ENCODE measurements around the gene ATPAF2. TPM values are rescaled to one million over a fixed set of nuclear protein-coding genes. Genes with fewer than 3 reads are reported as not detected.

ATPAF2 gene
- polyA plus RNA-seq, 2 of the 4 experiments (the other 2 are of a cell fraction), result 20.0 to 21.4 TPM

DNA sequence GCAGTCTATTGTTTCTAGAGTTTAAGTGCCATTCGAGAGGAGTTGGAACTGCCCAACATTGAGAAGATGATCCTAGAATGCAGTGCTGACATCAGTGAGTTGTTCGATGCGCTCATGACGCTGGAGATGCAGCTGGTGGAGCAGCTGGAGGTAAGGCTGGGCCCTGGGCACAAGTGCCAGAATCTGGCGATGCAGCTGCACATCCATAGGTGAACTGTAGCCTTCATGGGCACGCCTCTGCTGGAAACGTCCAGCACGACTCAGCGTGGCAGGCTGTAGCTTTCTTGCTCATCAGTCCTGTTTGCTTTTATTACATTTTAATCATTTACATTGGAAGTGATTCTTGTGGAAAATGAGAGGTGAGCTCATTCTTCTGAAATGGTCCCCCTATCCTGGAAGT, 34.6 kb downstream of the ATPAF2 start:
- 60% methylated on average over 9 of the region's 9 CpGs for WGBS (ENCODE audit: missing lambda C conversion rate)
- FAIRE-seq (no peak), DNase-seq (ENCODE audit: low read depth in 1 of 2, low spot score in 1 of 2) (no peak), ATAC-seq (peak in 1 of 2 experiments; percentile 11; a peak in 1 of 6 replicates)
- H3K27ac ChIP-seq, result no peak overlapping the region
- POLR2A ChIA-PET, result no interaction called here
- CTCF ChIA-PET, result interaction anchor here (0.7 to 4.7 kb wide), 11 partner anchors 9 to 143 kb away, joined by 3 to 24 read pairs (median 6); no protein-coding TSS in a partner anchor
- no peak overlapping the region for H3K4me3 ChIP-seq
- H3K4me1 ChIP-seq, result no peaks in the 10 kb centered on the region
- no peak for TF ChIP-seq FOSL2 (IDR thresholded peaks at IDR 0.05)
- TF ChIP-seq FOSL2 (CRISPR knock-in tag; IDR thresholded peaks at IDR 0.05), result no peak
- no peak for TF ChIP-seq NPAS2 (CRISPR knock-in tag; IDR thresholded peaks at IDR 0.05; ENCODE audit: borderline replicate concordance)
- TF ChIP-seq GATA3 (IDR thresholded peaks at IDR 0.05; ENCODE audit: borderline replicate concordance), result no peak
- no peak for TF ChIP-seq SREBF2 (IDR thresholded peaks at IDR 0.05)
- TF ChIP-seq ZFP36 (IDR thresholded peaks at IDR 0.05; ENCODE audit: borderline replicate concordance, partially characterized antibody), result no peak
- TF ChIP-seq, protein P1, sequence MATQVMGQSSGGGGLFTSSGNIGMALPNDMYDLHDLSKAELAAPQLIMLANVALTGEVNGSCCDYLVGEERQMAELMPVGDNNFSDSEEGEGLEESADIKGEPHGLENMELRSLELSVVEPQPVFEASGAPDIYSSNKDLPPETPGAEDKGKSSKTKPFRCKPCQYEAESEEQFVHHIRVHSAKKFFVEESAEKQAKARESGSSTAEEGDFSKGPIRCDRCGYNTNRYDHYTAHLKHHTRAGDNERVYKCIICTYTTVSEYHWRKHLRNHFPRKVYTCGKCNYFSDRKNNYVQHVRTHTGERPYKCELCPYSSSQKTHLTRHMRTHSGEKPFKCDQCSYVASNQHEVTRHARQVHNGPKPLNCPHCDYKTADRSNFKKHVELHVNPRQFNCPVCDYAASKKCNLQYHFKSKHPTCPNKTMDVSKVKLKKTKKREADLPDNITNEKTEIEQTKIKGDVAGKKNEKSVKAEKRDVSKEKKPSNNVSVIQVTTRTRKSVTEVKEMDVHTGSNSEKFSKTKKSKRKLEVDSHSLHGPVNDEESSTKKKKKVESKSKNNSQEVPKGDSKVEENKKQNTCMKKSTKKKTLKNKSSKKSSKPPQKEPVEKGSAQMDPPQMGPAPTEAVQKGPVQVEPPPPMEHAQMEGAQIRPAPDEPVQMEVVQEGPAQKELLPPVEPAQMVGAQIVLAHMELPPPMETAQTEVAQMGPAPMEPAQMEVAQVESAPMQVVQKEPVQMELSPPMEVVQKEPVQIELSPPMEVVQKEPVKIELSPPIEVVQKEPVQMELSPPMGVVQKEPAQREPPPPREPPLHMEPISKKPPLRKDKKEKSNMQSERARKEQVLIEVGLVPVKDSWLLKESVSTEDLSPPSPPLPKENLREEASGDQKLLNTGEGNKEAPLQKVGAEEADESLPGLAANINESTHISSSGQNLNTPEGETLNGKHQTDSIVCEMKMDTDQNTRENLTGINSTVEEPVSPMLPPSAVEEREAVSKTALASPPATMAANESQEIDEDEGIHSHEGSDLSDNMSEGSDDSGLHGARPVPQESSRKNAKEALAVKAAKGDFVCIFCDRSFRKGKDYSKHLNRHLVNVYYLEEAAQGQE (IDR thresholded peaks at IDR 0.05), result no peak
- TF ChIP-seq BHLHE40 (IDR thresholded peaks at IDR 0.05; ENCODE audit: low read depth, low read length), result no peak
- TF ChIP-seq EHMT2 (IDR thresholded peaks at IDR 0.05; ENCODE audit: low read depth), result no peak
- TF ChIP-seq, protein P2, sequence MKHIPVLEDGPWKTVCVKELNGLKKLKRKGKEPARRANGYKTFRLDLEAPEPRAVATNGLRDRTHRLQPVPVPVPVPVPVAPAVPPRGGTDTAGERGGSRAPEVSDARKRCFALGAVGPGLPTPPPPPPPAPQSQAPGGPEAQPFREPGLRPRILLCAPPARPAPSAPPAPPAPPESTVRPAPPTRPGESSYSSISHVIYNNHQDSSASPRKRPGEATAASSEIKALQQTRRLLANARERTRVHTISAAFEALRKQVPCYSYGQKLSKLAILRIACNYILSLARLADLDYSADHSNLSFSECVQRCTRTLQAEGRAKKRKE (CRISPR knock-in tag; IDR thresholded peaks at IDR 0.05; ENCODE audit: low read depth), result no peak
- no peak for TF ChIP-seq TP53 (CRISPR knock-in tag; IDR thresholded peaks at IDR 0.05)
- no peak for TF ChIP-seq HOXB13 (CRISPR knock-in tag; IDR thresholded peaks at IDR 0.05; ENCODE audit: low read depth)
- no peaks in the 10 kb centered on the region for H3K9me3 ChIP-seq
- no peak overlapping the region for H3K4me2 ChIP-seq

DNA sequence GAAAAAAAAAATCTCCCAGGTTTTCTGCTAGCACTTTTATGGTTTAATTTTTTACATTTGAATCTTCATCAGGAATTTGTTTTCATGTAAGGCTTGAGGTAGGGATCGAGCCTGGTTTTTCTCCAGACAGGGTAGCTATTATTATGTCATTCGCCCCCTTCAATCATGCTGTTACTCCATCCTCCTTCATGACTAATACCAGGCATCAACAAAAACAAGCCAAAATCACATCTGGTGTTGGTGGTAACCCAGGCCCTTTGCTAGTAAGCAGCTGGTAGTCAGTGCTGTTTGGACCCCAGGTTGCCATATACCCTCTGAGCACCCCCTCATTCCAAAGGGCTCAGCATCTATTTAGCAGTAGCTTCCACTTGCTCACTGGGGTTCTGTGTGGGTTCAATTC, 36.8 kb downstream of the ATPAF2 start:
- Histone ChIP-seq H3K9me3 (no peaks in the 10 kb centered on the region), H3K4me1 (no peaks in the 10 kb centered on the region), H3K4me3 (no peak overlapping the region), H3K4me2 (no peak overlapping the region), H3K27ac (no peak overlapping the region)
- WGBS (ENCODE audit: missing lambda C conversion rate), result 81% methylated on average over 2 of the region's 2 CpGs
- ATAC-seq (no peak), DNase-seq (ENCODE audit: low read depth in 1 of 2, low spot score in 1 of 2) (no peak), FAIRE-seq (no peak)
- ChIA-PET CTCF (interaction anchor here (0.6 to 4.7 kb wide), 9 partner anchors 9 to 111 kb away, joined by 3 to 24 read pairs (median 5); no protein-coding TSS in a partner anchor), POLR2A (no interaction called here)
- TF ChIP-seq RFX5 (IDR thresholded peaks at IDR 0.05) (no peak), PHF8 (IDR thresholded peaks at IDR 0.05; ENCODE audit: borderline replicate concordance, low read depth) (no peak), CHD2 (IDR thresholded peaks at IDR 0.05; ENCODE audit: low read length, partially characterized antibody) (no peak), NFE2L2 (conservative IDR thresholded peaks at IDR 0.05; ENCODE audit: low read length) (no peak), RARB (CRISPR knock-in tag; IDR thresholded peaks at IDR 0.05) (no peak)
- TF ChIP-seq, protein P3, sequence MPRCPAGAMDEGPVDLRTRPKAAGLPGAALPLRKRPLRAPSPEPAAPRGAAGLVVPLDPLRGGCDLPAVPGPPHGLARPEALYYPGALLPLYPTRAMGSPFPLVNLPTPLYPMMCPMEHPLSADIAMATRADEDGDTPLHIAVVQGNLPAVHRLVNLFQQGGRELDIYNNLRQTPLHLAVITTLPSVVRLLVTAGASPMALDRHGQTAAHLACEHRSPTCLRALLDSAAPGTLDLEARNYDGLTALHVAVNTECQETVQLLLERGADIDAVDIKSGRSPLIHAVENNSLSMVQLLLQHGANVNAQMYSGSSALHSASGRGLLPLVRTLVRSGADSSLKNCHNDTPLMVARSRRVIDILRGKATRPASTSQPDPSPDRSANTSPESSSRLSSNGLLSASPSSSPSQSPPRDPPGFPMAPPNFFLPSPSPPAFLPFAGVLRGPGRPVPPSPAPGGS (IDR thresholded peaks at IDR 0.05), result no peak

DNA sequence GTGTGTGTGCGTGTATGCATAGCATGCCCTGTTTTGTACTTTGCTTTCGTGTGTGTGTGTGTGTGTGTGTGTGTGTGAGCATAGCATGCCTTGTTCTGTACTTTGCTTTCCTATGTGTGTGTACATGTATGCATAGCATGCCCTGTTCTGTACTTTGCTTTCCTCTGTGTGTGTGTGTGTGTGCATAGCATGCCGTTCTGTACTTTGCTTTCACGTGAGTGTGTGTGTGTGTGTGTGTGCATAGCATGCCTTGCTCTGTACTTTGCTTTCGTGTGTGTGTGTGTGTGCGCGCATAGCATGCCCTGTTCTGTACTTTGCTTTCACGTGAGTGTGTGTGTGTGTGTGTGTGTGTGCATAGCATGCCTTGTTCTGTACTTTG, 38.9 kb downstream of the ATPAF2 start:
- DNase-seq (ENCODE audit: low read depth in 1 of 2, low spot score in 1 of 2) (no peak), FAIRE-seq (no peak), ATAC-seq (no peak)
- Histone ChIP-seq H3K4me2 (no peak overlapping the region), H3K27ac (no peak overlapping the region), H3K4me3 (no peak overlapping the region), H3K4me1 (no peaks in the 10 kb centered on the region), H3K9me3 (no peaks in the 10 kb centered on the region)
- no peak for TF ChIP-seq JUNB (IDR thresholded peaks at IDR 0.05)
- no peak for TF ChIP-seq GATA3 (IDR thresholded peaks at IDR 0.05; ENCODE audit: borderline replicate concordance)
- TF ChIP-seq CEBPB (IDR thresholded peaks at IDR 0.05), result no peak
- no peak for TF ChIP-seq RCOR1 (IDR thresholded peaks at IDR 0.05; ENCODE audit: low read depth, low read length)
- ChIA-PET POLR2A (no interaction called here), CTCF (interaction anchor here (1.0 to 4.7 kb wide), 4 partner anchors 7 to 41 kb away, joined by 3 to 24 read pairs (median 4); no protein-coding TSS in a partner anchor)
- WGBS (ENCODE audit: missing lambda C conversion rate), result 88% methylated on average over 8 of the region's 8 CpGs
